Measurements from ENCODE around the gene CPZ.
"Not testable (repeated sequence)": the region's sequence is repeated elsewhere in the genome, so short reads cannot be mapped to it uniquely, and the experiment has no call there.

CPZ gene

DNA sequence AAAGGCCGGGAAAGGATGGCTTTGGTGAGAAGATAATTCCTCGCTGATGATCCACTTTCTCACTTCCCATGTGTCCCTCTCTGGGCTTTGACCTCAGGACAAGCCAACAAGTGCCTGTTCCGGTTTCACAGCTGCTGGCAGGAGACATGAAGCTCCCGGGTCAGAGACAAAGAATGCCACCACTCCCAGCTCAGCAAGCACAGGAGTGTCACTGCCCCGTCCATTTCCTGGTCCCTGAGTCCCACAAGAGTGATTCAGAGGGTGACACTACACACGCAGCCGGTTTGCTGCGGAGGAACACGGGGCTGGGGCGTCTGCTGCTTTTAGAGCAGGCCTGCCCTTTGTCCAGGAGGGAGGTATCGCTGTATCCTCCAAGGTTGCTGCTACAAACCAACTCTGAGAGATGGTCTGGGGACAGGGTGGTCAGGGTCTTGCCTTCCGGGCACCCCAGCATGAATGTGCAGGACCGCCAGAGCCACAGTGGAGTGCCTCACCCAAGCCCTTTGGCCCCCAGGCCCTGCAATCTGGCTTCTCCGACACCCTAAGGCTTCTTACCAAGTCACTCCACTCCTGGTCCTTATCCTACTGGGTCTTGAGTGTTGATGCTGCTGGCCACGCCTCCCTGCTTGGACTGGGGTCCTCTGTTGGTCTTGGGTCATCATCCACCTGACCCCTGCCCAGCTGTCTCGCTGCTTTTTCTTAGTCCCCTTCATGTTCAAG is 49.5 kb downstream of the CPZ start:
- no peak for DNase-seq

DNA sequence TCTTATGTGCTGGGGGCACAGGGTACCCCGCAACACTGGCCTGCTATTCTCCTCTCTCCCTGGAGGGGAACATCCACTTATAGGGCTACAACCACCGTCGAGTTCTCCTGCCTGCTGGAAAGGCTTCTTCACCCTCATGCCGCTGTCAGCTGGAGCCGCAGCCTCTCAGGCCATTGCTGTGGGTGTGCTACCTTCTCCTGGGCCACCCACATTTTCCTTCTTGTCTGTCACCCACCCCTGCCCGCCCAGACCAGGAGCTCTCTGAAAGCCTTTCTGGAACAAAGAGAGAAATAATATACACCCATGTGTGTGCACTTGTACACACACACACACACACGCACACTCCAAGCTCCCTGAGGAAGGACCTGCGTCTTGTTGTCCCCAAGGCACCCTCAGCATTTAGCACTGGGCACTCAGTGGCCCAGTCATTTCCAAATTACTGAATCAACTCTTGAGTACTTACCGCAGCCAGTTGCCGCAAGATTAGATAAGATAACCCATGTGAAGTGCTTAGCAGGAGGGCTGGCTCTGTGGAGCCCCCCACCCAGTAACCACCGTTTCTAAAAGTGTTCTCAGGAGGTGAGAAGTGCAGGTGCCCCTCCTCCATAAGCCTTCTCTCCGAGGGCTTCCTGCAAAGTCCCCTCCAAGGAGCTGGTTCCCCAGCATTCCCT is 50.2 kb downstream of the CPZ start:
- no peak for DNase-seq

DNA sequence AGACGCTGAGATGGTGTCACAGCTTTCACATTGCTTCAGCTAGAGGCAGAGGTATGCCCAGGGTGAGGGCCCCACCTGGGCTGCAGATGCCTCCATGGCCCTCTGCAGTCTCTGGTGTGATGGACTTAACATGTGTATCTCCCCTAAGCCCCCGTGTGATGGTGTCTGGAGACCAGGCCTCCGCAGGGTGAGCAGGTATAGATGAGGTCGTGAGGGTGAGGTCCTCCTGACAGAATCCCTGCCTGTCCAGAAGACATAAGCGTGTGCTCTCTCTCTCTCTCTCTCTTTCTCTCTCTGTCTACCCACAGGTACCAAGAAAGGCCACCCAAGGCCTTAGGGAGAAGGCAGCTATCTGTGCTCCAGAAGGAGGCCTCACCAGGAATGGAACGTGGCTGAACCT is 50.9 kb downstream of the CPZ start:
- DNase-seq: no peak

DNA sequence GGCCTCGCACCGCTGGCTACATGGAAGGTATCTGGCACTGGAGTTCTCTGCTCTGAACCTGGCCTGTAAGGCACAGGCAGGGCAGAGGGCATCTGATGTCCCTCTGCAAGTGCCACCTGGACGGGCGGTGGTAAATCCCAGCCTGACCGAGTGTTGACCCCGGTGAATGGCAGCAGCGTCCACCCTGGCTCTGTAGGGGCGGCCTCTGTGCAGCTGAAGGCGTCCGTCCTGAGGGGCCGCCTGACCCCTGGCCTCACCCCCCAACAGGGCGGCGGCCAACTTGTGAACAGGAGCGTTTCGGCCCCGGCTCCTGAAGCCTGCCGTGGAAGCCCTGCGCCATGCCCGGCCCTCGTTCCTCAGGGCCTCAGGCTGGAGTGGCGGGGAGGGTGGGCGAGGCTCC is 51.4 kb downstream of the CPZ start:
- DNase-seq: no peak

DNA sequence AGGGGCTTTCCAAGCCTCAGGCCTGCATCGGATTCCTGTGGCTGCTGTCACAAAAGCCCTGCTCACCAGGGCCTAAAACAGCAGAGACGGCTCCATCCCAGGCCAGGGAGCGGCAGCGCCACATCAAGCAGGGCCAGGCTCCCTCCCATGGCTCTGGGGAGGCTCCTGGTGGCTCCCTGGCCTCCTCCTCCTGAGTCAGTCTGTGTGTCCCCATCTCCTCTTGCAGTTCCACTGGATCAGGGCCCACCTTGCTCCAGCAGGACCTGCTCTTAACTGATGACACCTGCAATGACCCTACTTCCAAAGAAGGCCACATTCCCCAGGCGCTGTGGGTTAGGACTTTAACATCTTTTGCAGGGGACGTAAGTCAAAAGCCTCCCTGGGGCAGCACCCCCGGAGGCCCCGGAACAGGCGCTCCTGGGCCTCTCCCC is 51.9 kb downstream of the CPZ start:
- DNase-seq: no peak

DNA sequence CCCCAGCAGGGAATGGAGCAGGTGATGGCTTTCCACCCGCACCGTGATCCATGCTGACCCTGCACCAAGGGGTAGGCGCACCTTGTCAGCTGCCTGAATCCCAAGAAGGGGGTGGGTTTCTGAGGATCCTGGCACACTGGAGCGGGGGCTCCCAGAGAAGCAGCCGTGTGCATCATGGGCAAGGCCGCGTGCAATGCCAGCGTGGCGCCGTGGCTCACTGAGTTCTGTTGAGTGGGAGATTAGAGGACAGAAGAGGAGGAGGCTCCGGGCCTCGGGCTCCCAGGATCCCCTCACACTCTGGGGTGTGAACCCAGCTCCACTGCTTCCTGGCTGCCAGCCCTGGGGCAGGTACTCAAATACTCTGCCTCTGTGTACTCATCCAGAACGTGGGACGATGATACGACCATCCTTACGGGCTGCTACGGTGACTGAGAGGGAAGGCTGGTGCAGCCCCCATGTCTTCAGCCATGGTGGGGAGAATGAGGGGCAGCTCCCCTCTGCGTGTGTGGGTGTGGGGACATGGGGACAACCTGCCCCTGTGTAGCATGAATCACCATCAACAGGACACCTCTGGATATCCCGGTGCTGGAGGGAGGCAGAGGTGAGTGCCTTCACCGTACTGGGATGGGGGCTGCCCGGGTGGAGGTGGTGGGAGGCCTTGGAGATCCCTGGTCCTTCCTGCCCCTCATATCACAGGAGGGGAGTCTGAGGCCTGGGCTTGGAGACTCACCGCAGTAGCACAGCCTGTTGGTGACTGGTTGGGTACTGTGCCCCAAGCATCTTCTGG is 52.6 kb downstream of the CPZ start:
- DNase-seq: no peak

DNA sequence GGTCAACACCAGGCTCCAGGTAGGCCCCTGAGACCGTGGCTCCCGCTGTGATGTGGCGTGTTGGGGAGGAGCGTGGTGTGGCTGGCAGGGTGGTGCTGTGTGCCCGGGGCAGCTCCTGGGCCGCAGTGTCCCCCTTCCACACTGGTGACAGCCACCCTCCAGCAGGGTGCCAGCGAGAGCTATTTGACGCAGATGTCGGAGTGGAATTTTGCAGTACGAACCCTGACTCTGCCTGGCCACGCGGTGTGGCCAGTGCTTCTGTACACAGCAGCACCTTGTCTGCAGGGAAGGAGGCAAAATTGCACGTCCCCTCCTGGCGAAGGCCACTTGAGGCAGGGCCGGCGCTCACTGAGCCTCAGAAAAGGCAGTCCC is 53.2 kb downstream of the CPZ start:
- no peak for DNase-seq

DNA sequence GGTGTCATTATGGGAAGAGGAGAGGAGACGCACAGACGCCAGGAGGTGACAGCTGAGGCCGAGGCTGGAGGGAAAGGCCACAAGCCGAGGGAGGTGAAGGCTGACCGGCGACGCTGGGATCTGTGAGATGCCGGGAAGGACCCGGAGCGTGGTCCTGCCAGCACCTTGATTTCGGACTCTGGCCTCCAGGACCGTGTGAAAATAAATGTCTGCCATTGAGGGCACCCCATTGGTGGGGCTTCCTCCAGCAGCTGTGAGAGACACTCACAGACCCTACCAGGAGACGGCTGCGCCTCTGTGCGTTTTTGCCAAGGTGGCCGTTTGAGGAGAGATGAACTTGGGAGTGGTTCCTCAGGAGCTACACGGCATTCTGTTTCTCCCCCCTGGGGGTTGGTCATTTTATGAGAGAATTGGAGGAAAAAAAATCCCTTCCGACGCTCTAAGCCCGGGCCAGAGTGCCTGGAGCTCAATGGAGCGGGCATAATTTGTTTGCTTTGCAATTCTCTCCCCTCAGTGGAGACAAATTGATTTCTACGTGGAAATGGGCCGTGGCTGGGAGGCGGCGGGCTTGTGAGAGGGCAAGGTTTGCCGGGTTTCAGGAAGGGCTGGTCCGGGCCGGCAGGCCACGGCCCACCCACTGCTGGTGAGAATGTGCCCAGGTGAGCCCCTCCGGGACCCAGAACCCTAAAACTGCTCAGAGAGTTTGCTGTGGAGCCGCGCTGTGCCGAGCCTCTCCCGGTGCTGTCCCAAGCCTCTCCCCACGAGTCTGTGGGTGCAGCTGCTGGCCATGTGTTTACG is 53.9 kb downstream of the CPZ start:
- DNase-seq: no peak

DNA sequence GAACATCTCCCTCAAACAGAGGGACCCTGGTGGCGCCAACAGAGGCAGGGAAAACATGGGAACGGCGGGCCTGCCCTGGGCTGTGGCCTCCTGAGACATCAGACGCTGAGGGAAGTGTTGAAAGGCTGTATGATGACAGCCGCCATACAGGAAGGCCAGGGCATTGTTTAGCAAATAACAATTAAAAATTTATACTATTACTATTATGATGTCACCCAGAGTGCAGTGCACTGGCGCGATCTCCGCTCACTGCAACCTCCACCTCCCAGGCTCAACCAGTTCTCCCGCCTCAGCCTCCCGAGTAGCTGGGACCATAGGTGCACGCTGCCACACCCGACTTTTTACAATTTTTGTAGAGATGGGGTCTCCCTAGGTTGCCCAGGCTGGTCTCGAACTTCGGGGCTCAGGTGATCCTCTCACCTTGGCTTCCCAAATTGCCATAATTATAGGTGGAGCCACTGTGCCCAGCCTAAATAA is 54.6 kb downstream of the CPZ start:
- no peak for DNase-seq

DNA sequence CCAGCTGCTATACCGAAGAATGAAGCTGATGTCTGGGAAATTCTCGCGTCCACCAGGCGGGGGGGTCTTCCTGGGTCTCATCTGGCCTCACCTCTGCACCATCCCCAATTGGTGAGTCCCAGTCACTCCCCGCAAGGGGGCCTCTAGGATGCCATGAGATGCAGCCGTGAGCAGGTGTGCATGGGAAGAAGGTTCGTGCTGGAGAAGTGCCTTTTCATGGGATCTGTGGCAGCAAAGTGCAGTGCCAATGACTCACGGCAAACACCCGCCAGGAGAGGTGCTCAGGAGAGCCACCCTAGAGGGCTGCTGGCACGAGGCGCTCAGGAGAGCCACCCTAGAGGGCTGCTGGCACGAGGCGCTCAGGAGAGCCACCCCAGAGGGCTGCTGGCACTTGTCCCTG is 55.1 kb downstream of the CPZ start:
- DNase-seq: no peak

DNA sequence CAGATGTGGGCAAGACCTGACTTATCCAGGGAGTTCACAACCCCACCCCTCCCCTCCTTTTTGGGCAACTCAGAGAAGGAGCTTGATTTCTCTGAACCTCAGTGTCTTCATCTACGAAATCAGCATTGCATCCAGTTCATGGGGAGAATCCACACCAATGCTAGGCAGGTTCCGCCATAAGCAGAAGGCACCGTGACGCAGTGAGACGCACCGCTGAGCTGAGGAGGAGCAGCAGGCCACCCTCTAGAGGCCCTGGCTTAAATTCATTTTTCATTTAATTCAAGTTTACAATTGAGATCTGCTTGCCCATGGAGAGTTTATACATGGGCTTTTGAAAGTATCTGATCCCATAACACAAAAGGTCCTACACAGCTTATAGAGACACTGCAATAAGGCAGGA is 55.7 kb downstream of the CPZ start:
- DNase-seq: no peak

DNA sequence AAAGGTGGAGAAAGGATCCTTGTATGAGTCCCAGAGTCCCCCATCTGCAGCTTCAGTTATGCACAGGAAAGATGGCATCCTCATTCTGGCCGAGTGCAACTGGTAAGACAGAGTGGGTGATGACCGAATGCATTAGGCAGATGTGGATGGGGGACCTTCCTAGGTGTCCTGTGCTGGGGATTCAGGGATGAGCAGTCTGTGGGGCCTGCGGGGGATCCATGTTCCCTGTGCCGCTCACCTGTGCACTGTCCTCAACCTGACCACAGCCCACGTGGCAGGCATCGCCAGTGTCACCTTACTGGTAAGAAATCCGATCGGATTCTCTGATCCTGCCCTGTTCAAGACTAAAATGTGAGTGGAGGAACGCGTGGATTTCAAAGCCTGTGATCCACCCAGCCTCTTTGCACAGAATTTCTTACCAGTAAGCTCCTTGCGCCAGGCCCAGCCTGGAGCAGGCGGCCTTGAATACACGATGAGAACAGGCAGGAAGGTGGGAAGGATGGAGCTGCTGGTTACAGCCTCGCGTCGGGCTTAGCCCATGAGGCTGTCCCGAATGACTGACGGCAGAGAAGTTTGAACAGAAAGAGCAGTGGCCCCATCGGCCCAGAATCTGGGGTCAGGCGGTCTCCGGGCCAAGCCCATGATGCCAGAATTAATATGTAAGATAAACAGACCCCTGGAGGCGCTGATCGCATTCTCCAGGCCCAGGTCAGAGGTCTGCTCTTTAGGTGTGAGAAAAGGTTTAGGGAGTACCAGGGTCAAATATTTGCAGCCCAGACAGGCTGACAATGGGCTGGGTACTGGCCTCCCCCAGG is 56.5 kb downstream of the CPZ start:
- DNase-seq: no peak

DNA sequence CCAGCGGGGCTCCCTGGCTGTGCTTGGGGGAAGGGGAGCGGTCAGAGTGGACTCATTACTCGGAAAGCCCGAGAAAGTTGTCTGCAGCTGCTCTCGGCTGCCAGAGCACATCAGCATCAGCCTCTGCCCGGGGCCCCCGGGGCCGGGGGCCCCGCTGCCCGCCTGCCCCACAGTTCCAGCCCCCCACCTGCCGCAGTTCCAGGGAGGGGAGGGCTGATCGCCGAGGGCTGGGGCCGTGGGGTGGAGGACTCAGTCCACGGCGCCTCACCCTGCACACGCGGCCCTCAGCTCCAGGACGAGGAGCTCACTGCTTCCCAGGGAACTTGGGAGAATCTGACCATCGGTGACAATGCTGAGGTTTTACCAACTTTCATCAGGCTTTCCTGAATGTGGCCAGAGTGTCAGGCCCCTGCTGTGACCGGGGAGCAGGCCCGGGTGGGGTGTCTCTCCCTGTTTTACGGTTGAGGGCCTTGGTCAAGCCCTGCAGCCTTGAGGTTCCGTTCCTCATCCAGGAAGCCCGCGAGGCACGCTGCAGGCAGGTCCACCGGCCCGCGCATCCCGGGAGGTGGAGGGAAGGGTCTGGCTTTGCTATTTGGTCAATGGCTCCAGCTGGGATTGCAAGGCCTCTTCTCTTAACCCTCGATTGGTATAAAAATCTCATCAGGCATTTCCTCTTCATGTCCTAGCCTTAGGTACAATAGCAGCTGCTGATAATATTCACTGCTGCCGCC is 57.2 kb downstream of the CPZ start:
- DNase-seq: no peak

DNA sequence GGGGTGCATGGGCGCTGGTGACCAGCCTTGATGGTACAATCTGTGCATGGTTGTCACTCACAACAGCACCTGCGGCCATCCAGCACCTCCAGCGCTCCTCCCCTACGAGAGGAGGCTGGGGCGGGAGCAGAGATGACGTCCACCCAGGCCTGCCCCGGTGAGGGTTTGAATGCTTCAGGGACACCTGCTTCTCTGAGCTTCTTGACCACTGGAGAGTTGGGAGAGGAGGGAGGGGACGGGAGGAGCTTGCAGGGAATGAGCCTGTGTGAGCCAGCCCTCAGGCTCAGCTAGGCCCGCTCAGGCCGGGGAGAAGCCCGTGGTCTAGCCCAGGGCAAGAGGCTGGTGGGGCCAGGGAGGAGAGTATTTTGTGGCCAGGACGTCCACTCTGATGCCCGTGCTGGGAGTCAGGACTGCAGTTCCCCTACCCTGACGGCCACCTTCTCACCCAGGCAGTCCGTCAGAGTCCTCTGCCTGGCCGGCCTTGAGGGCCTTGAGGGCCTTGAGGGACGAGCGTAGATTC is 59.2 kb downstream of the CPZ start:
- no peak for DNase-seq

DNA sequence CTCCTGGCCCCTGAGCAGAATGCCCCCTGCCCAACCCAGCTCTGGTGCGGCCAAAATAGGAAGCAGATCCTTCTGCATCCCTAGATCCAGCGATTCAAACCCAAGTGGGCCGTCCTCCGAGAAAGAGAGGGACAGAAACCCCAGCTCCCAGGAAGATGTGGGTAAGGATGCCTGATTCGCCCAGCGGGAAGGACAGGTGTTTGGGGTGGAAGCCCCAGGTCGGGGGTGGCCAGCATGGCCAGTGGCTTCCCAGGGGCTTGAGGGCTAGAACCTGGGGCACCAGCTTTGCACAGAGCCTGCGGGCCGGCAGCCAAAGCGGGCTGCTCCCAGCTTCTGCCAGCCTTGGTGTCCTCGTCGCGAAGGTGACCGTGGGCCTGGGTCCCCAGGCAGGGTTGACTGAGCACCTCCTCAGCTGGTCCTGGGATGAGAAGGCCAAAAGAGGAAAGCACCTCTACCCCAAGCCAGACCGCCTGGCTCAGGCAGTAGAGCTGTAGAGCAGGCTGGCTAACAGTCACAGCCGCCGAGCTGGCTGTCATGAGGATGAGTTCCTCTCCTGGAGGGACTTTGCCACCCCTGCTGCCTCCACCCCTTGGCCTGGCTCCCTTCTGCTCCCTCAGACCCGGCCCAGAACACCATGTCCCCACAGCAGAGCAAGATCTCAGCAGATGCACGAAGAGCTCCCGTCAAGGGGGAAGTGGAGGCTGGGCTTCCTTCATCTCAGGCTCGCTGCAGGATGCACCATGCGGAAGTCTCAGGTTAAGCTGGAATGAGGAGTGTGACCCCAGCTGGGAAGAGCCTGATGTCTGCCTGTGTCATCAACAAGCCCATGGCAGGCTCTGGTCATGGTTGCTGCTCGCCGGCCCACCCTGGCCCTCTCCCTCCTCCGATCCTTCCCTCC is 59.9 kb downstream of the CPZ start:
- DNase-seq: no peak

DNA sequence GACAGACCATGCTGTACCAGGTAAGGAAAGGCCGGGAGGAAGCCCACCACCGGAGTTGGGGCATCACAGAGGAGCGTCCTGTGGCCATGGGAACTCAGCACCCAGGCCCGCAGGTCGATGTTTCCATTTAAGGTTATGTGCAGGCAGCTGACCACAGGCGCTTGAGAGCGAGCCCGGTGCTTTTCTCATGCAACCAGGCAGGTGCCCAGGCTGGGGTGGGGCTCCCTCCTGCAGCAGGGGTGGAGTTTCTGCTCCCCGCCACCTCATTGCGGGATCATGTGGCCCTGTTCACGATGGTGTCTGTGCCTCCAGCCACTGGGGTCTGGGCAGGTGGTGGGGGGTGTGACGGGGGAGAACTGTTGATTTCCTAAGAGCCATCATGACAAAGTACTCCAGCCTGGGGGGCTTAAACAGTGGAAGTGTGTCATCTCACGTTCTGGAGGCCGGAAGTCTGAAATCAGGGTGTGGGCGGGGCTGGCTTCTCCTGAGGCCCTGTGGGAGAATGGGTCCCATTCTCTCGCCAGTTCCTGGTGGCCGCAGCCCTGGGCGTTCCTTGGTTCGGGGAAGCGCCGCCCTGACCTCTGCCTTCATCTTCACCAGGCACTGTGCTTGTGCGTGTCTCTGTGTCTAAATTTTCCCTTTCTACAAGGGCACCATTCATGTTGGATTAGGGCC is 60.9 kb downstream of the CPZ start:
- DNase-seq: no peak

DNA sequence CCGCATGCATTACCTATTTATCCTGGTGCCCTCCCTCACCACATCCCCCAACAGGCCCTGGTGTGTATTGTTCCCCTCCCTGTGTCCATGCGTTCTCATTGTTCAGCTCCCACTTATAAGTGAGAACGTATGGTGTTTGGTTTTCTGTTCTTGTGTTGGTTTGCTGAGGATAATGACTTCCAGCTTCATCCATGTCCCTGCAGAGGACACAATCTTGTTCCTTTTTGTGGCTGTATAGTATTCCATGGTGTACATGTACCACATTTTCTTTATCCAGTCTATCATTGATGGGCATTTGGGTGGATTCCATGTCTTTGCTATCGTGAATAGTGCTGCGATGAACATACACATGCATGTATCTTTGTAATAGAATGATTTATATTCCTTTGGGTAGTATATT is 61.6 kb downstream of the CPZ start:
- DNase-seq: not testable (repeated sequence)

DNA sequence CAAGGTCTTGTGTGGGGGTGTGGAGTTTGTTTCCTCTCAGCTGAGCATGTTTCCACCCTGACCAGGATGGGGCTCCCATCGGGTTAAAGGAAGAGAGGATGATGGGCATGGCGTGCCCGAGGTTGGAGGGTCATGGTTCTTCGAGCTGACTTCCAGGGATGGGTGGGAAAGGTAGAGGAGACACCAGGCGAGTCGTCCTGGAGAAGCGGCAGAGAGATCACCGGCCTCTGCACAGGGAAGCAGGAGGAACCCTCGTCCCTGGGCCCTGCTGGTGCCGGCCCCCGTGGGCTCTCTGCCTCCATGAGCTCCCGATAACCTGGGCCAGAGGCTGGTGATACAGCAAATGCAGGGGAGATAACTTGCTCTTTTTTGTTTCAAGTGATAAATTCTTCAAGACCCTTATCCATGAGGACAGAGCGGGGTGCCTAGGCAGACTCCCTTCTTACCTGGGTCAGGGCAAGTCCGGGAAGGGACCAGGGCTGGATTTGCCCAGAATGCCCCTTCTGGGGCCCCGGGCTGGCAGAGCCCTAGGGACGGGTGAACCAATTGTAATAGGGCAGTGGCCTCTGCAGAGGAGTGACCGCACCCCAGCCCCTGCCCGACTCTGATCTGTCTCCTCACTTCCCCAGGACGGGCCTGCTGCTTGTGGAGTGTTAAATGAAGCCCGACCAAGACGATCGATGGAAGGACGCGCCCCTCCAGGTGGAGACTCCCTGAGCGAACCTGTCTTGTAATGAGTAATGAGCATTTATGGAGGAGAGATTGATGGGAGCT is 63.0 kb downstream of the CPZ start:
- no peak for DNase-seq

DNA sequence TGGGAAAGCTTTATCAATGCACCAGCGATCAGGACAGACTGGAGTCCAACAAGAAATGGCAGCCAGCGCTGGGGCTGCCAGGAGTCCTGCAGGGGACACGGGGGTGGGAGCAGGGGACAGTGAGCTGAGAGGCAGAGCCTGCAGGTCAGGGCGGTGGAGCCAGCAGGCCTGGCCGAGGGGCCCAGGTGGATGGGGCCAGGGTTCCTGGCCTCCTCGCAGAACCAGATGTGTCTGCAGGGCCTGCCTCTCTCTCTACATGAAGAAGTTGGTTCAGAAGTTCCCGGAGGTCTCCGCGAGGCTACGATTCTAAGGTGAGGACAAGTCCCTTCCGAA is 63.6 kb downstream of the CPZ start:
- DNase-seq: no peak
